CD4-positive, alpha-beta T cell (primary cell): ENCODE measurements around the gene ARHGAP15. TPM values are rescaled to one million over a fixed set of nuclear protein-coding genes. Genes with fewer than 3 reads are reported as not detected.

ENCODE experiments used
- ATAC-seq: fragments of 200-7000 bp; cut with Tn5 transposase; one replicate; pipeline ENCODE4 v1.10.0; 2022; ENCODE audit warnings: mild to moderate bottlenecking; ENCODE audit not compliant: poor library complexity
- CTCF ChIA-PET: fragments of 350-600 bp; sonication (Branson Sonifier 250); formaldehyde crosslinking; loops from one replicate; lab custom pipeline; 2021; ENCODE audit warnings: antibody characterized with exemption, inconsistent platforms; lab: Charles Lee
- POLR2A ChIA-PET: fragments of 350-600 bp; sonication (Branson Sonifier 250); formaldehyde crosslinking; loops from one replicate; lab custom pipeline; 2021; ENCODE audit warnings: antibody characterized with exemption, inconsistent platforms; lab: Charles Lee
- DNase-seq, 14 experiments: peaks; one replicate each; pipeline ENCODE4 v3.0.0-alpha.2; 2013 to 2020; ENCODE audit warnings: mixed read lengths in 2 of 14
- H3K27ac ChIP-seq, 2 donors: one replicate each; pipeline versions ENCODE4 v1.5.1 to v1.7.0; 2013; ENCODE audit warnings: low read length in 2 of 2, low read depth in 1 of 2, mild to moderate bottlenecking in 1 of 2
- H3K27me3 ChIP-seq, 2 experiments: 1 replicate in 1 of 2; 2 replicates in 1 of 2; pipeline versions ENCODE4 v1.6.1 to v1.7.0; 2013; ENCODE audit warnings: low read length in 2 of 2, control low read depth in 1 of 2, mild to moderate bottlenecking in 1 of 2, moderate library complexity in 1 of 2; ENCODE audit not compliant: insufficient read depth in 2 of 2, control insufficient read depth in 1 of 2
- H3K36me3 ChIP-seq: one replicate; pipeline ENCODE4 v1.6.1; 2013; ENCODE audit warnings: low read length, control low read depth; ENCODE audit not compliant: insufficient read depth
- H3K4me1 ChIP-seq: one replicate; pipeline ENCODE4 v1.6.1; 2013; ENCODE audit warnings: low read length, control low read depth; ENCODE audit not compliant: insufficient read depth
- H3K4me3 ChIP-seq: one replicate; pipeline ENCODE4 v1.5.1; 2013; ENCODE audit warnings: mild to moderate bottlenecking, low read length, moderate library complexity
- H3K9me3 ChIP-seq, 2 experiments: 1 replicate in 1 of 2; 2 replicates in 1 of 2; pipeline versions ENCODE4 v1.6.1 to v1.7.0; 2013; ENCODE audit warnings: low read length in 2 of 2, mild to moderate bottlenecking in 2 of 2, control low read depth in 1 of 2, moderate library complexity in 1 of 2; ENCODE audit not compliant: control insufficient read depth in 1 of 2, insufficient read depth in 1 of 2
- H3K27ac Mint-ChIP-seq: one replicate; pipeline ENCODE4 v1.8.0; 2020; ENCODE audit warnings: mixed read lengths
- H3K27me3 Mint-ChIP-seq: one replicate; pipeline ENCODE4 v1.8.0; 2021; ENCODE audit warnings: mixed read lengths
- H3K36me3 Mint-ChIP-seq: one replicate; pipeline ENCODE4 v1.8.0; 2021; ENCODE audit warnings: low read depth, mixed read lengths
- H3K4me1 Mint-ChIP-seq: one replicate; pipeline ENCODE4 v1.8.0; 2021; ENCODE audit warnings: low read depth, mixed read lengths
- H3K4me3 Mint-ChIP-seq: one replicate; pipeline ENCODE4 v1.8.0; 2020; ENCODE audit warnings: mild to moderate bottlenecking, mixed read lengths
- H3K9me3 Mint-ChIP-seq: one replicate; pipeline ENCODE4 v1.8.0; 2020; ENCODE audit warnings: mixed read lengths
- CTCF ChIP-seq: fragments of 200-600 bp; IDR thresholded peaks from one replicate; pipeline ENCODE4 v1.8.0; 2022; ENCODE audit warnings: antibody characterized with exemption, mild to moderate bottlenecking
- intact Hi-C, 2 experiments: fragments of 100-400 bp; cut with DNase I in 1 of 2; cut with micrococcal nuclease in 1 of 2; formaldehyde crosslinking; loops; one replicate each; pipeline versions ENCODE4 v1.15.1 to v1.9.0; 2023 to 2025; cut with DNase I, micrococcal nuclease
- total RNA-seq, 174 experiments: library from RNA in 2 of 174; stranded (reverse) in 2 of 174; gene quantifications; one replicate each; pipeline ENCODE4 v1.2.3 and lab custom pipeline; 2021 to 2026

The ARHGAP15 gene
- total RNA-seq, 2 experiments from 2014 or later: 158 to 165 TPM

GRCh38 chr2:143329288-143329687, 200.1 kb downstream of the ARHGAP15 start:
- Histone ChIP-seq H3K27me3 (no peaks in the 10 kb centered on the region), H3K36me3 (no peaks in the 10 kb centered on the region), H3K4me3 (no peak overlapping the region), H3K4me1 (no peaks in the 10 kb centered on the region), H3K27ac (no peak overlapping the region), H3K9me3 (no peaks in the 10 kb centered on the region)
- H3K36me3 Mint-ChIP-seq: peaks cover 44% of the 10 kb centered on the region
- ChIA-PET POLR2A (interaction anchor here (0.6 kb wide), 1 partner anchor 48 kb away, joined by 3 read pairs; no protein-coding TSS in a partner anchor), CTCF (interaction anchor here (0.6 kb wide), 1 partner anchor 140 kb away, joined by 3 read pairs; no protein-coding TSS in a partner anchor)
- no peaks in the 10 kb centered on the region for H3K27me3 Mint-ChIP-seq
- intact Hi-C loops: no loop called here
- ATAC-seq: no peak
- peak in 2 of 14 experiments; percentile 5 to 27 for DNase-seq
- H3K4me3 Mint-ChIP-seq: no peak overlapping the region
- no peak overlapping the region for H3K27ac Mint-ChIP-seq
- H3K4me1 Mint-ChIP-seq: peaks cover 89% of the 10 kb centered on the region
- no peaks in the 10 kb centered on the region for H3K9me3 Mint-ChIP-seq
- TF ChIP-seq CTCF: no peak

- Mint-ChIP-seq H3K9me3 (no peaks in the 10 kb centered on the region), H3K4me1 (peaks cover 91% of the 10 kb centered on the region), H3K27me3 (no peaks in the 10 kb centered on the region), H3K36me3 (peaks cover 20% of the 10 kb centered on the region), H3K4me3 (peak overlapping the region; percentile 2), H3K27ac (peak overlapping the region; percentile 58)
- no peak for ATAC-seq
- DNase-seq: peak in 1 of 14 experiments; percentile 11
- Histone ChIP-seq H3K4me3 (no peak overlapping the region), H3K4me1 (no peaks in the 10 kb centered on the region), H3K27ac (no peak overlapping the region), H3K27me3 (no peaks in the 10 kb centered on the region), H3K36me3 (no peaks in the 10 kb centered on the region), H3K9me3 (no peaks in the 10 kb centered on the region)
- ChIA-PET POLR2A (interaction anchor here (0.5 to 1.5 kb wide), 3 partner anchors 12 to 1161 kb away, joined by 3 to 5 read pairs (median 4); no protein-coding TSS in a partner anchor), CTCF (interaction anchor here (1.1 to 1.3 kb wide), 2 partner anchors 9 to 11 kb away, joined by 3 to 5 read pairs; no protein-coding TSS in a partner anchor)
- TF ChIP-seq CTCF: no peak
- intact Hi-C loops: no loop called here
Observed at GRCh38 chr2:143333168-143333791, 204.1 kb downstream of the ARHGAP15 start.

DNA sequence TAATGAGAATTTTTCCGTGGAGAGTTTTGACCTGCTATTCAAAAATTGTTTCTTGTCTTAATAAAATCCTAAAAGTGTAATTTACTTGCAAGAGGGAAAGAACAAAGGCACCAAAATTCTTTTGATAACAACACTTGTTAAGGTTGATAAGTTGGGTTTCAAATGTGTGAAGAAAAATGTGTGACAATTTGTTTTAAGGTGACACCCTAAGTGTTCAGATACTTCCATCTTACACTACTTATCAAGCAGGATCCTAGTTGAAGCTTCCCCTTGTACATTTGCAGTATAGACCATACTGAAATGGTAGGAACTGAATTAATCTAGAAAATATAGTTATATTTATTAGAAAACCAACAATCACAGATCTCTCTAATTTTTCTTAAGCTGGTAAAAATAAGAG, 204.6 kb downstream of the ARHGAP15 start:
- Mint-ChIP-seq H3K4me3 (no peak overlapping the region), H3K9me3 (no peaks in the 10 kb centered on the region), H3K27me3 (no peaks in the 10 kb centered on the region), H3K4me1 (peaks cover 90% of the 10 kb centered on the region), H3K27ac (peak overlapping the region; percentile 58), H3K36me3 (peaks cover 18% of the 10 kb centered on the region)
- Histone ChIP-seq H3K4me3 (no peak overlapping the region), H3K36me3 (no peaks in the 10 kb centered on the region), H3K27ac (no peak overlapping the region), H3K27me3 (no peaks in the 10 kb centered on the region), H3K9me3 (no peaks in the 10 kb centered on the region), H3K4me1 (no peaks in the 10 kb centered on the region)
- ATAC-seq (no peak), DNase-seq (peak in 1 of 14 experiments; percentile 23)
- intact Hi-C loops: no loop called here
- ChIA-PET POLR2A (interaction anchor here (1.5 kb wide), 1 partner anchor 12 kb away, joined by 5 read pairs; no protein-coding TSS in a partner anchor), CTCF (interaction anchor here (1.1 to 1.3 kb wide), 2 partner anchors 10 kb away, joined by 3 to 5 read pairs; no protein-coding TSS in a partner anchor)
- TF ChIP-seq CTCF: no peak
